HCT116 (cell line): ENCODE results near the gene SIPA1L3. TPM values are rescaled to one million over a fixed set of nuclear protein-coding genes. Genes with fewer than 3 reads are reported as not detected.

Source experiments
- ATAC-seq: fragments of 200-7000 bp; cut with Tn5 transposase; 2 replicates; pipeline ENCODE4 v1.9.1; 2020; ENCODE audit warnings: mild to moderate bottlenecking, moderate library complexity
- BruUV-seq: library from RNA; stranded (reverse); fragments of 400-500 nt; replicated peaks from 2 replicates; lab custom pipeline; 2021; lab: Mats Ljungman, UMichigan
- CTCF ChIA-PET: fragments of 300-600 bp; sonication (Branson Sonifier 250); formaldehyde crosslinking; loops from one replicate; lab custom pipeline; 2021; ENCODE audit warnings: antibody characterized with exemption; lab: Charles Lee
- POLR2A ChIA-PET: fragments of 300-600, 350-600 bp; sonication (Branson Sonifier 250); formaldehyde crosslinking; loops from one replicate; lab custom pipeline; 2021; ENCODE audit warnings: antibody characterized with exemption; lab: Charles Lee
- RAD21 ChIA-PET, 2 experiments: fragments of 300-600 bp; sonication (Branson Sonifier 250); formaldehyde crosslinking; loops; one replicate each; lab custom pipeline; 2023; ENCODE audit warnings: low total read pairs in 2 of 2; ENCODE audit not compliant: uncharacterized antibody in 2 of 2, unreplicated experiment in 2 of 2, low non-redundant PET in 1 of 2; lab: Charles Lee
- DNase-seq: peaks from one replicate; pipeline ENCODE4 v3.0.0-alpha.2; 2010; ENCODE audit warnings: low read depth, low spot score
- H2AFZ ChIP-seq: fragments of 200-600 bp; shearing (Covaris generic), sonication (generic); 2 replicates; pipeline ENCODE4 v1.6.1; 2017; ENCODE audit warnings: low read depth, mixed run types, mixed read lengths, antibody characterized with exemption, low read length; ENCODE audit not compliant: poor library complexity, severe bottlenecking
- H3K27ac ChIP-seq: 2 replicates; pipeline ENCODE4 v1.5.1; 2012; ENCODE audit warnings: low read depth, low read length
- H3K27me3 ChIP-seq: fragments of 200-600 bp; sonication (generic); 2 replicates; pipeline ENCODE4 v1.6.1; 2016; ENCODE audit warnings: mixed run types, low read length, mixed read lengths; ENCODE audit not compliant: insufficient read depth
- H3K36me3 ChIP-seq, 2 experiments: fragments of 200-500 bp in 1 of 2; fragments of 200-600 bp in 1 of 2; sonication (Bioruptor generic) in 1 of 2; sonication (generic) in 1 of 2; 2 replicates each; pipeline versions ENCODE4 v1.5.1 to v1.6.1; 2014 to 2016; ENCODE audit warnings: low read length in 2 of 2, inconsistent platforms in 1 of 2, mixed read lengths in 1 of 2, mixed run types in 1 of 2; ENCODE audit not compliant: insufficient read depth in 2 of 2, control insufficient read depth in 1 of 2
- H3K4me1 ChIP-seq, 2 experiments: fragments of 200-600 bp in 1 of 2; sonication (generic) in 1 of 2; 2 replicates each; pipeline versions ENCODE4 v1.5.1 to v1.6.1; 2012 to 2017; ENCODE audit warnings: low read length in 2 of 2, inconsistent platforms in 1 of 2, mild to moderate bottlenecking in 1 of 2, mixed read lengths in 1 of 2, mixed run types in 1 of 2, moderate library complexity in 1 of 2; ENCODE audit not compliant: insufficient read depth in 2 of 2, control insufficient read depth in 1 of 2
- H3K4me2 ChIP-seq: fragments of 200-600 bp; sonication (generic); 2 replicates; pipeline ENCODE4 v1.6.1; 2017; ENCODE audit warnings: mixed run types, low read length, mixed read lengths
- H3K4me3 ChIP-seq, 2 experiments: fragments of 200-600 bp in 1 of 2; sonication (generic) in 1 of 2; replicated peaks in 1 of 2; 2 replicates each; pipeline ENCODE4 v1.5.1; 2011 to 2016; ENCODE audit warnings: low read length in 2 of 2, control low read depth in 1 of 2, low read depth in 1 of 2, mild to moderate bottlenecking in 1 of 2, mixed read lengths in 1 of 2, mixed run types in 1 of 2
- H3K79me2 ChIP-seq: fragments of 200-600 bp; sonication (generic); 2 replicates; pipeline ENCODE4 v1.6.1; 2017; ENCODE audit warnings: mild to moderate bottlenecking, mixed run types, low read length, moderate library complexity, mixed read lengths; ENCODE audit not compliant: insufficient read depth
- H3K9ac ChIP-seq: fragments of 200-600 bp; sonication (generic); 2 replicates; pipeline ENCODE4 v1.6.1; 2016; ENCODE audit warnings: low read length, mixed read lengths
- H3K9me2 ChIP-seq: fragments of 200-600 bp; sonication (generic), shearing (Covaris generic); 2 replicates; pipeline ENCODE4 v1.6.1; 2017; ENCODE audit warnings: mixed run types, mild to moderate bottlenecking, moderate library complexity; ENCODE audit not compliant: insufficient read depth
- H3K9me3 ChIP-seq, 2 experiments: fragments of 200-500 bp in 1 of 2; fragments of 200-600 bp in 1 of 2; sonication (Bioruptor generic) in 1 of 2; sonication (generic) in 1 of 2; 2 replicates each; pipeline ENCODE4 v1.6.1; 2014 to 2017; ENCODE audit warnings: low read length in 2 of 2, mixed read lengths in 2 of 2, inconsistent platforms in 1 of 2, low read depth in 1 of 2, mild to moderate bottlenecking in 1 of 2, mixed run types in 1 of 2, moderate library complexity in 1 of 2; ENCODE audit not compliant: control insufficient read depth in 1 of 2, insufficient read depth in 1 of 2
- H4K20me1 ChIP-seq: fragments of 200-600 bp; sonication (generic), shearing (Covaris generic); 2 replicates; pipeline ENCODE4 v1.6.1; 2017; ENCODE audit warnings: mixed run types, mild to moderate bottlenecking, moderate library complexity; ENCODE audit not compliant: insufficient read depth
- ATF3 ChIP-seq: IDR thresholded peaks from 2 replicates; pipeline ENCODE4 v1.6.1; 2012
- EGR1 ChIP-seq: IDR thresholded peaks from 2 replicates; pipeline ENCODE4 v1.6.1; 2012; ENCODE audit warnings: low read depth
- ELF1 ChIP-seq: IDR thresholded peaks from 2 replicates; pipeline ENCODE4 v1.6.1; 2012; ENCODE audit warnings: low read depth, borderline replicate concordance
- EZH2 ChIP-seq: fragments of 200-600 bp; sonication (generic); IDR thresholded peaks from 2 replicates; pipeline ENCODE4 v1.6.1; 2017; ENCODE audit warnings: antibody characterized with exemption, mixed run types
- EZH2phosphoT487 ChIP-seq: fragments of 200-600 bp; IDR thresholded peaks from 2 replicates; pipeline ENCODE4 v1.6.1; 2018; ENCODE audit warnings: antibody characterized with exemption, borderline replicate concordance
- POLR2AphosphoS5 ChIP-seq: IDR thresholded peaks from 2 replicates; pipeline ENCODE4 v1.6.1; 2011; ENCODE audit warnings: mild to moderate bottlenecking, low read depth, low read length, moderate library complexity
- RAD21 ChIP-seq: IDR thresholded peaks from 2 replicates; pipeline ENCODE4 v1.6.1; 2012; ENCODE audit warnings: low read depth, mild to moderate bottlenecking
- SIN3A ChIP-seq: IDR thresholded peaks from 2 replicates; pipeline ENCODE4 v1.6.1; 2012; ENCODE audit warnings: low read depth
- YY1 ChIP-seq: IDR thresholded peaks from 2 replicates; pipeline ENCODE4 v1.6.1; 2011; ENCODE audit warnings: low read length, low read depth, moderate library complexity, mild to moderate bottlenecking; ENCODE audit not compliant: insufficient replicate concordance; ENCODE audit errors: extremely low read depth
- intact Hi-C: fragments of 100-400 bp; cut with micrococcal nuclease; formaldehyde crosslinking; loops from 2 replicates; pipeline ENCODE4 v1.10.0; 2022
- total RNA-seq: library from RNA; stranded (reverse); gene quantifications from one replicate; pipeline ENCODE4 v1.2.1, GENCODE V29; 2021; ENCODE audit not compliant: unreplicated experiment
- TF ChIP-seq, protein P1 (sequence below), 3 experiments: fragments of 200-600 bp in 1 of 3; sonication (generic) in 1 of 3; IDR thresholded peaks in 2 of 3; conservative IDR thresholded peaks in 1 of 3; 2 replicates each; pipeline ENCODE4 v1.5.1; 2012 to 2017; ENCODE audit warnings: low read depth in 2 of 3, low read length in 2 of 3, antibody characterized with exemption in 1 of 3, borderline replicate concordance in 1 of 3, control low read depth in 1 of 3, mild to moderate bottlenecking in 1 of 3, mixed read lengths in 1 of 3, mixed run types in 1 of 3, moderate library complexity in 1 of 3; ENCODE audit not compliant: insufficient read depth in 1 of 3
- TF ChIP-seq, protein P2 (sequence below): IDR thresholded peaks from 2 replicates; pipeline ENCODE4 v1.6.1; 2012; ENCODE audit warnings: low read depth

Gene SIPA1L3
- total RNA-seq, 1 experiment from 2014 or later, result 41.8 TPM

DNA sequence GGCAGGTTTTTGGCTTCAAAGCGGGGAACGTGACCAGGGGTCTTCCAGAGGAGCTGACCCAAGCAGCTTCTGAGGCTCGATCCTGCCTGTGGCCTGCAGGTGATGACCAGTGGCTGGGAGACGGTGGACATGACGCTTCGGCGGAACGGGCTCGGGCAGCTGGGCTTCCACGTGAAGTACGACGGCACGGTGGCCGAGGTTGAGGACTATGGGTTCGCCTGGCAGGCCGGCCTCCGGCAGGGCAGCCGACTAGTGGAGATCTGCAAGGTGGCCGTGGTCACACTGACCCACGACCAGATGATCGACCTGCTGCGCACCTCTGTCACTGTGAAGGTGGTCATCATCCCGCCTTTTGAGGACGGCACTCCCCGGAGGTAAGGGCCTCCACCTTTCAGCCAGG lies 223.4 kb downstream of the SIPA1L3 start:
- ATAC-seq (no peak), DNase-seq (no peak)
- Histone ChIP-seq H3K9ac (no peak overlapping the region), H3K4me2 (no peak overlapping the region), H3K9me2 (no peaks in the 10 kb centered on the region), H3K36me3 (0 out of 4 replicates have a peak, but pooled peaks cover 0 to 3% of the 10 kb centered on the region in 2 experiments), H3K4me3 (no peak overlapping the region), H3K4me1 (no peaks in the 10 kb centered on the region; a peak in 1 of 4 replicates), H3K27me3 (no peaks in the 10 kb centered on the region), H4K20me1 (no peaks in the 10 kb centered on the region), H3K27ac (no peak overlapping the region), H3K9me3 (no peaks in the 10 kb centered on the region)
- CTCF ChIA-PET, result no interaction called here
- intact Hi-C loops, result no loop called here
- no TSS peak for BruUV-seq
- no peak for TF ChIP-seq RAD21
- TF ChIP-seq EZH2phosphoT487, result no peak
- no peak for TF ChIP-seq SIN3A
- TF ChIP-seq, protein P1, sequence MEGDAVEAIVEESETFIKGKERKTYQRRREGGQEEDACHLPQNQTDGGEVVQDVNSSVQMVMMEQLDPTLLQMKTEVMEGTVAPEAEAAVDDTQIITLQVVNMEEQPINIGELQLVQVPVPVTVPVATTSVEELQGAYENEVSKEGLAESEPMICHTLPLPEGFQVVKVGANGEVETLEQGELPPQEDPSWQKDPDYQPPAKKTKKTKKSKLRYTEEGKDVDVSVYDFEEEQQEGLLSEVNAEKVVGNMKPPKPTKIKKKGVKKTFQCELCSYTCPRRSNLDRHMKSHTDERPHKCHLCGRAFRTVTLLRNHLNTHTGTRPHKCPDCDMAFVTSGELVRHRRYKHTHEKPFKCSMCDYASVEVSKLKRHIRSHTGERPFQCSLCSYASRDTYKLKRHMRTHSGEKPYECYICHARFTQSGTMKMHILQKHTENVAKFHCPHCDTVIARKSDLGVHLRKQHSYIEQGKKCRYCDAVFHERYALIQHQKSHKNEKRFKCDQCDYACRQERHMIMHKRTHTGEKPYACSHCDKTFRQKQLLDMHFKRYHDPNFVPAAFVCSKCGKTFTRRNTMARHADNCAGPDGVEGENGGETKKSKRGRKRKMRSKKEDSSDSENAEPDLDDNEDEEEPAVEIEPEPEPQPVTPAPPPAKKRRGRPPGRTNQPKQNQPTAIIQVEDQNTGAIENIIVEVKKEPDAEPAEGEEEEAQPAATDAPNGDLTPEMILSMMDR (IDR thresholded peaks at IDR 0.05 in 2 of 3, conservative IDR thresholded peaks at IDR 0.05 in 1 of 3; ENCODE audit: borderline replicate concordance in 1 of 3, insufficient read depth in 1 of 3, low read depth in 2 of 3, low read length in 2 of 3), result no peak
- TF ChIP-seq EZH2, result no peak
- no peak for TF ChIP-seq YY1
- TF ChIP-seq ATF3, result no peak
- no peak for TF ChIP-seq ELF1
- TF ChIP-seq, protein P2, sequence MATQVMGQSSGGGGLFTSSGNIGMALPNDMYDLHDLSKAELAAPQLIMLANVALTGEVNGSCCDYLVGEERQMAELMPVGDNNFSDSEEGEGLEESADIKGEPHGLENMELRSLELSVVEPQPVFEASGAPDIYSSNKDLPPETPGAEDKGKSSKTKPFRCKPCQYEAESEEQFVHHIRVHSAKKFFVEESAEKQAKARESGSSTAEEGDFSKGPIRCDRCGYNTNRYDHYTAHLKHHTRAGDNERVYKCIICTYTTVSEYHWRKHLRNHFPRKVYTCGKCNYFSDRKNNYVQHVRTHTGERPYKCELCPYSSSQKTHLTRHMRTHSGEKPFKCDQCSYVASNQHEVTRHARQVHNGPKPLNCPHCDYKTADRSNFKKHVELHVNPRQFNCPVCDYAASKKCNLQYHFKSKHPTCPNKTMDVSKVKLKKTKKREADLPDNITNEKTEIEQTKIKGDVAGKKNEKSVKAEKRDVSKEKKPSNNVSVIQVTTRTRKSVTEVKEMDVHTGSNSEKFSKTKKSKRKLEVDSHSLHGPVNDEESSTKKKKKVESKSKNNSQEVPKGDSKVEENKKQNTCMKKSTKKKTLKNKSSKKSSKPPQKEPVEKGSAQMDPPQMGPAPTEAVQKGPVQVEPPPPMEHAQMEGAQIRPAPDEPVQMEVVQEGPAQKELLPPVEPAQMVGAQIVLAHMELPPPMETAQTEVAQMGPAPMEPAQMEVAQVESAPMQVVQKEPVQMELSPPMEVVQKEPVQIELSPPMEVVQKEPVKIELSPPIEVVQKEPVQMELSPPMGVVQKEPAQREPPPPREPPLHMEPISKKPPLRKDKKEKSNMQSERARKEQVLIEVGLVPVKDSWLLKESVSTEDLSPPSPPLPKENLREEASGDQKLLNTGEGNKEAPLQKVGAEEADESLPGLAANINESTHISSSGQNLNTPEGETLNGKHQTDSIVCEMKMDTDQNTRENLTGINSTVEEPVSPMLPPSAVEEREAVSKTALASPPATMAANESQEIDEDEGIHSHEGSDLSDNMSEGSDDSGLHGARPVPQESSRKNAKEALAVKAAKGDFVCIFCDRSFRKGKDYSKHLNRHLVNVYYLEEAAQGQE, result no peak
- TF ChIP-seq EGR1, result no peak
- no peak for TF ChIP-seq POLR2AphosphoS5
- TF ChIP-seq, all 23 proteins: peak for 0
- Histone ChIP-seq H3K79me2 (no peaks in the 10 kb centered on the region), H2AFZ (no peak overlapping the region)
- RAD21 ChIA-PET, result no interaction called here
- POLR2A ChIA-PET, result no interaction called here
